Sigmoid colon (tissue), 7 donors: ENCODE measurements around the gene ZP1. TPM values are rescaled to one million over a fixed set of nuclear protein-coding genes. Genes with fewer than 3 reads are reported as not detected.

Experiments used
- DNase-seq: peaks from one replicate; pipeline ENCODE4 v3.0.0-alpha.2; 2019
- H3K27ac ChIP-seq, 4 donors: fragments of 200-600 bp; sonication (generic); one replicate each; pipeline ENCODE4 v1.5.1; 2016 to 2019; ENCODE audit warnings: mild to moderate bottlenecking in 1 of 4
- H3K27me3 ChIP-seq, 3 donors: fragments of 200-600 bp; sonication (generic); one replicate each; pipeline ENCODE4 v1.5.1; 2019; ENCODE audit warnings: mild to moderate bottlenecking in 1 of 3
- H3K36me3 ChIP-seq, 4 donors: fragments of 200-600 bp; sonication (generic); one replicate each; pipeline ENCODE4 v1.5.1; 2016 to 2019
- H3K4me1 ChIP-seq, 4 donors: fragments of 200-600 bp; sonication (generic); one replicate each; pipeline ENCODE4 v1.5.1; 2017 to 2019
- H3K4me3 ChIP-seq, 4 donors: fragments of 200-600 bp; sonication (generic); one replicate each; pipeline ENCODE4 v1.5.1; 2017 to 2019; ENCODE audit warnings: mild to moderate bottlenecking in 2 of 4, moderate library complexity in 1 of 4
- H3K9me3 ChIP-seq, 4 donors: fragments of 200-600 bp in 3 of 4; sonication (generic) in 3 of 4; one replicate each; pipeline versions ENCODE4 v1.5.1 to v1.6.1; 2013 to 2019
- CTCF ChIP-seq, 4 experiments: fragments of 450-650 bp in 3 of 4; fragments of 200-600 bp in 1 of 4; IDR thresholded peaks; one replicate each; pipeline ENCODE4 v1.5.1; 2016 to 2019; ENCODE audit warnings: antibody characterized with exemption in 4 of 4, mild to moderate bottlenecking in 3 of 4, moderate library complexity in 2 of 4
- EP300 ChIP-seq, 4 donors: sonication (generic); formaldehyde crosslinking; IDR thresholded peaks; one replicate each; pipeline ENCODE4 v1.6.1; 2017; ENCODE audit warnings: antibody characterized with exemption in 4 of 4
- POLR2A ChIP-seq, 2 donors: fragments of 450-650 bp; IDR thresholded peaks; one replicate each; pipeline ENCODE4 v1.6.1; 2016; ENCODE audit warnings: antibody characterized with exemption in 2 of 2, mild to moderate bottlenecking in 2 of 2, moderate library complexity in 2 of 2
- POLR2AphosphoS5 ChIP-seq, 4 donors: sonication (generic); formaldehyde crosslinking; IDR thresholded peaks; one replicate each; pipeline ENCODE4 v1.6.1; 2017; ENCODE audit warnings: antibody characterized with exemption in 4 of 4
- WGBS, 2 donors: extraction: QIAGEN DNeasy Blood & Tissue Kit; methylation state at CpG; one replicate each; pipeline ENCODE4 v1.1.7; 2013; 5-methylcytosine and 5-hydroxymethylcytosine counted together
- intact Hi-C: fragments of 100-400 bp; cut with DNase I; formaldehyde crosslinking; loops from one replicate; pipeline ENCODE4 v1.15.1; 2023
- polyA plus RNA-seq, 3 donors: library from polyadenylated mRNA; stranded (reverse); fragments of 200-250 nt; gene quantifications; one replicate each; pipeline ENCODE4 v1.2.3, GENCODE V29; 2013
- total RNA-seq, 4 donors: library from RNA; depleted of rRNA; stranded (reverse); fragments of >200 nt; gene quantifications; one replicate each; pipeline ENCODE4 v1.1.0, GENCODE V29; 2016
- donor health status: healthy with polysubstance abuse.
- donor health status: Bipolar disorder and iron deficiency.
- donor health status: healthy.

ZP1 gene
- total and polyA plus RNA-seq, 7 donors: 0.15 TPM; not detected in 6

GRCh38 chr11:60847896-60848295 lies 19.4 kb upstream of the ZP1 start:
- Histone ChIP-seq H3K9me3 (no peaks in the 10 kb centered on the region), H3K36me3 (peaks cover 4 to 45% (median 31%) of the 10 kb centered on the region in 4 donors), H3K4me1 (peaks cover 0 to 26% (median 23%) of the 10 kb centered on the region in 4 donors), H3K4me3 (no peak overlapping the region), H3K27ac (no peak overlapping the region), H3K27me3 (peaks cover 0 to 12% (median 0%) of the 10 kb centered on the region in 3 donors)
- WGBS, 2 donors: 90 to 92% methylated on average over 12 of the region's 12 CpGs
- intact Hi-C loops: no loop called here
- no peak for DNase-seq
- TF ChIP-seq POLR2AphosphoS5 (IDR thresholded peaks at IDR 0.05) (no peak), EP300 (IDR thresholded peaks at IDR 0.05) (no peak), CTCF (IDR thresholded peaks at IDR 0.05) (no peak), POLR2A (IDR thresholded peaks at IDR 0.05) (no peak)

- Histone ChIP-seq H3K27ac (no peak overlapping the region), H3K9me3 (no peaks in the 10 kb centered on the region), H3K36me3 (peaks cover 4 to 45% (median 31%) of the 10 kb centered on the region in 4 donors), H3K4me1 (peaks cover 0 to 17% (median 14%) of the 10 kb centered on the region in 4 donors), H3K27me3 (peaks cover 0 to 17% (median 0%) of the 10 kb centered on the region in 3 donors), H3K4me3 (no peak overlapping the region)
- no peak for TF ChIP-seq POLR2A (IDR thresholded peaks at IDR 0.05)
- no peak for TF ChIP-seq CTCF (IDR thresholded peaks at IDR 0.05)
- no peak for TF ChIP-seq EP300 (IDR thresholded peaks at IDR 0.05)
- no peak for TF ChIP-seq POLR2AphosphoS5 (IDR thresholded peaks at IDR 0.05)
- 87 to 88% methylated on average over 10 of the region's 10 CpGs for WGBS, 2 donors
- intact Hi-C loops: no loop called here
- DNase-seq: no peak
These were observed 18.6 kb upstream of the ZP1 start for GRCh38 chr11:60848714-60849151.

- intact Hi-C loops: no loop called here
- Histone ChIP-seq H3K9me3 (no peaks in the 10 kb centered on the region), H3K4me1 (peaks cover 0 to 6% (median 3%) of the 10 kb centered on the region in 4 donors), H3K4me3 (no peak overlapping the region), H3K27me3 (peaks cover 0 to 17% (median 0%) of the 10 kb centered on the region in 3 donors), H3K27ac (no peak overlapping the region), H3K36me3 (peaks cover 4 to 45% (median 31%) of the 10 kb centered on the region in 4 donors)
- no peak for DNase-seq
- 92 to 94% methylated on average over 29 of the region's 29 CpGs for WGBS, 2 donors
- no peak for TF ChIP-seq EP300 (IDR thresholded peaks at IDR 0.05)
- no peak for TF ChIP-seq CTCF (IDR thresholded peaks at IDR 0.05)
- TF ChIP-seq POLR2A (IDR thresholded peaks at IDR 0.05): no peak
- TF ChIP-seq POLR2AphosphoS5 (IDR thresholded peaks at IDR 0.05): no peak
These were observed 17.5 kb upstream of the ZP1 start for GRCh38 chr11:60849641-60850520.

GRCh38 chr11:60851327-60852104 lies 15.8 kb upstream of the ZP1 start:
- 85 to 89% methylated on average over 17 of the region's 17 CpGs for WGBS, 2 donors
- Histone ChIP-seq H3K4me3 (no peak overlapping the region), H3K27ac (no peak overlapping the region), H3K9me3 (no peaks in the 10 kb centered on the region), H3K4me1 (no peaks in the 10 kb centered on the region), H3K36me3 (peaks cover 4 to 45% (median 31%) of the 10 kb centered on the region in 4 donors), H3K27me3 (peaks cover 0 to 17% (median 0%) of the 10 kb centered on the region in 3 donors)
- DNase-seq: no peak
- intact Hi-C loops: no loop called here
- TF ChIP-seq POLR2AphosphoS5 (IDR thresholded peaks at IDR 0.05) (no peak), EP300 (IDR thresholded peaks at IDR 0.05) (no peak), CTCF (IDR thresholded peaks at IDR 0.05) (no peak), POLR2A (IDR thresholded peaks at IDR 0.05) (no peak)
